GM12878 (cell line): Measurements from ENCODE around the gene OR2AG2.

Source experiments
- BCL3 ChIP-seq: IDR thresholded peaks from 2 replicates; pipeline ENCODE4 v1.6.1; 2011; ENCODE audit warnings: borderline replicate concordance, low read depth, mild to moderate bottlenecking, moderate library complexity, low read length; ENCODE audit not compliant: insufficient read depth, poor library complexity, severe bottlenecking
- CREB1 ChIP-seq: IDR thresholded peaks from 2 replicates; pipeline ENCODE4 v1.6.1; 2012; ENCODE audit warnings: low read depth, mild to moderate bottlenecking, inconsistent platforms
- CTCF ChIP-seq, 3 experiments: IDR thresholded peaks in 2 of 3; conservative IDR thresholded peaks in 1 of 3; 2 replicates each; pipeline ENCODE4 v1.5.1; 2011; ENCODE audit warnings: low read depth in 3 of 3, low read length in 3 of 3, mild to moderate bottlenecking in 3 of 3, control low read depth in 2 of 3, moderate library complexity in 2 of 3, inconsistent platforms in 1 of 3, mixed read lengths in 1 of 3; ENCODE audit not compliant: control insufficient read depth in 2 of 3, insufficient read depth in 1 of 3; ENCODE audit errors: extremely low read depth in 1 of 3
- EGR1 ChIP-seq, 2 experiments: IDR thresholded peaks; 1 replicate in 1 of 2; 2 replicates in 1 of 2; pipeline ENCODE4 v1.6.1; 2011 to 2012; ENCODE audit warnings: low read depth in 2 of 2, low read length in 2 of 2, borderline replicate concordance in 1 of 2, mild to moderate bottlenecking in 1 of 2, moderate library complexity in 1 of 2
- EZH2 ChIP-seq: IDR thresholded peaks from 2 replicates; pipeline ENCODE4 v1.6.1; 2012; ENCODE audit warnings: low read depth, mild to moderate bottlenecking, control low read depth, inconsistent platforms, low read length, borderline replicate concordance; ENCODE audit not compliant: control insufficient read depth
- HDAC2 ChIP-seq: fragments of 200-600 bp; sonication (generic); IDR thresholded peaks from 2 replicates; pipeline ENCODE4 v1.6.1; 2017
- HDAC6 ChIP-seq: fragments of 200-600 bp; sonication (generic); IDR thresholded peaks from one replicate; pipeline ENCODE4 v1.8.0; 2017; ENCODE audit warnings: antibody characterized with exemption; ENCODE audit not compliant: unreplicated experiment
- JUND ChIP-seq: IDR thresholded peaks from 2 replicates; pipeline ENCODE4 v1.6.1; 2012; ENCODE audit warnings: low read depth, mild to moderate bottlenecking, low read length, improper control_type of control experiment, moderate library complexity
- KDM1A ChIP-seq: fragments of 200-600 bp; sonication (generic); IDR thresholded peaks from 2 replicates; pipeline ENCODE4 v1.6.1; 2016; ENCODE audit warnings: borderline replicate concordance
- POLR2A ChIP-seq: IDR thresholded peaks from 2 replicates; pipeline ENCODE4 v1.6.1; 2011; ENCODE audit warnings: low read depth, mild to moderate bottlenecking, low read length
- REST ChIP-seq: IDR thresholded peaks from 2 replicates; pipeline ENCODE4 v1.6.1; 2012; ENCODE audit warnings: mild to moderate bottlenecking, low read depth, low read length
- SMC3 ChIP-seq: IDR thresholded peaks from 2 replicates; pipeline ENCODE4 v1.6.1; 2011; ENCODE audit warnings: low read length, improper control_type of control experiment, borderline replicate concordance
- TAF1 ChIP-seq: IDR thresholded peaks from 2 replicates; pipeline ENCODE4 v1.6.1; 2011; ENCODE audit warnings: mild to moderate bottlenecking, low read depth, low read length, borderline replicate concordance
- TCF12 ChIP-seq: IDR thresholded peaks from 2 replicates; pipeline ENCODE4 v1.6.1; 2011; ENCODE audit warnings: low read depth, mild to moderate bottlenecking, low read length

GRCh38 chr11:6725386-6725896, 46.3 kb downstream of the OR2AG2 start:
- TF ChIP-seq HDAC6 (no peak), KDM1A (no peak), EZH2 (no peak), REST (no peak), CTCF (IDR thresholded peaks at IDR 0.05 in 2 of 3, conservative IDR thresholded peaks at IDR 0.05 in 1 of 3; ENCODE audit: control insufficient read depth in 2 of 3, extremely low read depth in 1 of 3, insufficient read depth in 1 of 3, low read depth in 3 of 3, low read length in 3 of 3) (no peak), EGR1 (IDR thresholded peaks at IDR 0.05; ENCODE audit: borderline replicate concordance in 1 of 2, low read depth in 2 of 2, low read length in 2 of 2) (no peak), TAF1 (no peak), BCL3 (no peak), CREB1 (no peak), TCF12 (no peak), POLR2A (no peak), JUND (no peak), HDAC2 (no peak), SMC3 (no peak)
